Measurements from ENCODE around the gene MICA.
"Not testable (repeated sequence)": the region's sequence is repeated elsewhere in the genome, so short reads cannot be mapped to it uniquely, and the experiment has no call there.

MICA gene

GRCh38 chr6:31414771-31415265 lies 11.4 kb downstream of the MICA start:
- no peak for DNase-seq

DNA sequence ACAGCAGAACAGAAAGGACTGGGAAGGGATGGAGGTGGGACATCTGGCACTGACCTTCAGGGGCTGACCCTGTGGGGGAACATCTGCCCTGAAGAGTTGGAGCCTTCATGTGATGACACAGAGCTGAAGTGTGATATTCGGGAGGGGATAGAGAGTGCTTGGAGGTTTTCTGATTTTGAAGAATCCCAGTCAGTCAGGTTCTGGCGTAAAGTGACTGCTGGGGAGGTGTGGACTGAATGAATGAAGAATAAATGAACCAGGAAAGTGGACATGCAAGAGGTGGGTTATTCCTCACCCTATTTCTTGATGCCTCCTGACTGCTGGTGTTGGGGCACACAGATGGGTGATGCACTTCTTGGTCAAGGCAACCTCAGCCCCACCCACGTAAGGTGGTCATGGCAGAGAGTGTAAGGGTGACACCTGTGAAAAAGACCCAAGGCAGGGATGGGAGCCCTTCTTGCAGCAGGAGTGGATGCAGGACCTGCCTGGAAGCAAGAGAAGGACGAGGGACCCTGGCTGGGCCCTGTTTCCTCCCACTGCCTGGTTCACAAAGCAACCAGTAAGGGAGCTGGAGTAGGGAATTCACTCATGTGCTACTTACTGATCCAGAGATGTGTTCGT lies 13.1 kb downstream of the MICA start:
- no peak for DNase-seq

- no peak for DNase-seq
These were observed 14.9 kb downstream of the MICA start for GRCh38 chr6:31418251-31418650.

- no peak for DNase-seq
These were observed 16.4 kb downstream of the MICA start for GRCh38 chr6:31419842-31420241.

DNA sequence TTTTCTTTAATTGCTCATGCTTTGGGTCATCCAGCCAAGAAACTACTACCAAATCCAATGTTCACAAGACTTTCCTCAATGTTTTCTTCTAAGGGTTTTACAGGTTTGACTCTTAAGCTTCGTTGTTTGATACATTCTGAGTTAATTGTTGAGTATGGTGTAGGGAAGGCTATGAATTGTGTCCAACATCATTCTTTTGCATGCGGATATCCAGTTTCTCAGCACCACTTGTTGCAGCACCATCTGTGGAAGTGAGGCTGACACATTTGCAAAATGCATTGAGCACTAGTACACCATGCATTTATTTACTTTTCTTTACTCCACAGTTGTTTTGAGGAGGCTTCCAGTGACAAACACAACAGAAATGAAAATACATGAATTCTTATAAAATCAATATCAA lies 17.2 kb downstream of the MICA start:
- DNase-seq, result no peak

DNA sequence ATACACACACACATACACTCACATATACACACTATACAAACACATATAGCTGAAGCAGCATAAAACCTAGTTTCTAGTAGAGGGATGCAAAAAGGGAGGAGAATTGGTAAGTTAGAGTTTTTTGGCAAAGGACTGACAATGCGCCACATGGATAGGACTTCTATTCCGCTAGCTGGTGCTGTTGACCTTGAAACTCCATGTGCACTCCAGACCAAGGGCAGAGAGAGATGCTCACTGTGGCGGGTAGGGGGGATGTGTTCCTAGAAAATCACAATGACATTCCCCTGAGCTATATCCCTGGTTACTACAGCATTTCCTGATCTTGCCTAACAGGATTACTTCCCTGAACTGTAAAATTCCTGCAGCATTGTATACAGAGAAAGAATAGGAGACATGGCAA lies 19.2 kb downstream of the MICA start:
- DNase-seq, result no peak

- DNase-seq, result no peak
These were observed 20.2 kb downstream of the MICA start for GRCh38 chr6:31423550-31423949.

GRCh38 chr6:31426395-31427354 lies 23.3 kb downstream of the MICA start:
- no peak for DNase-seq

DNA sequence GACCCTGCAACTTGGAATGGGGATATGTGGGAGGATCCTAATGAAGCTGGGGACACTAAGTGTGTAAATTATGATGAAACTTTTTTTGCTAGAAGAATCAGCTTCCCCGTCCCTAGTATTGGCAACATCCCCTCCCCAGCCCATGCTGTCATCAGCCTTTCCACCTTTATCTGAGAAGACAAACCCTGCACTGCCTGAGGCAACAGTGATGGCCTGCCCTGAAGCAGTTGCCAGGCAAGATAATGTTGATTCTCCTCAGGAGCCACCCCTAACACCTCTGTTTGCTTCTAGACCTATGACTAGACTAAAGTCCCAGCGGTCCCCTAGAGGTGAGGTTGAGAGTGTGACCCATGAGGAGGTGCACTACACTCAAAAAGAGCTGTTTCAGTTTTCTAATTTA lies 27.1 kb downstream of the MICA start:
- DNase-seq, result no peak

GRCh38 chr6:31435051-31435450 lies 31.7 kb downstream of the MICA start:
- DNase-seq, result not testable (repeated sequence)

DNA sequence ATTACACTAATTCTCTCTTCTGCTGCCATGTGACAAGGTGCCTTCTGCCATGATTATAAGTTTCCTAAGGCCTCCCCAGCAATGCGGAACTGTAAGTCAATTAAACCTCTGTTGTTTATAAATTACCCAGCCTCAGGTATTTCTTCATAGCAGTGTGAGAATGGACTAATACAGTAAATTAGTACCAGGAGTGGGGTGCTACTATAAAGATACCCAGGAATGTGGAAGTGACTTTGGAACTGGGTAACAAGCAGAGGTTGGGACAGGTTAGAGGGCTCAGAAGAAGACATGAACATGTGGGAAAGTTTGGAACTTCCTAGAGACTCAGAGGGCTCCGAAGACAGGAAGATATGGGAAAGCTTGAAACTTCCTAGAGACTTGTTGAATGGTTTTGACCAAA lies 34.8 kb downstream of the MICA start:
- DNase-seq, result no peak

GRCh38 chr6:31438677-31439076 lies 35.3 kb downstream of the MICA start:
- no peak for DNase-seq

DNA sequence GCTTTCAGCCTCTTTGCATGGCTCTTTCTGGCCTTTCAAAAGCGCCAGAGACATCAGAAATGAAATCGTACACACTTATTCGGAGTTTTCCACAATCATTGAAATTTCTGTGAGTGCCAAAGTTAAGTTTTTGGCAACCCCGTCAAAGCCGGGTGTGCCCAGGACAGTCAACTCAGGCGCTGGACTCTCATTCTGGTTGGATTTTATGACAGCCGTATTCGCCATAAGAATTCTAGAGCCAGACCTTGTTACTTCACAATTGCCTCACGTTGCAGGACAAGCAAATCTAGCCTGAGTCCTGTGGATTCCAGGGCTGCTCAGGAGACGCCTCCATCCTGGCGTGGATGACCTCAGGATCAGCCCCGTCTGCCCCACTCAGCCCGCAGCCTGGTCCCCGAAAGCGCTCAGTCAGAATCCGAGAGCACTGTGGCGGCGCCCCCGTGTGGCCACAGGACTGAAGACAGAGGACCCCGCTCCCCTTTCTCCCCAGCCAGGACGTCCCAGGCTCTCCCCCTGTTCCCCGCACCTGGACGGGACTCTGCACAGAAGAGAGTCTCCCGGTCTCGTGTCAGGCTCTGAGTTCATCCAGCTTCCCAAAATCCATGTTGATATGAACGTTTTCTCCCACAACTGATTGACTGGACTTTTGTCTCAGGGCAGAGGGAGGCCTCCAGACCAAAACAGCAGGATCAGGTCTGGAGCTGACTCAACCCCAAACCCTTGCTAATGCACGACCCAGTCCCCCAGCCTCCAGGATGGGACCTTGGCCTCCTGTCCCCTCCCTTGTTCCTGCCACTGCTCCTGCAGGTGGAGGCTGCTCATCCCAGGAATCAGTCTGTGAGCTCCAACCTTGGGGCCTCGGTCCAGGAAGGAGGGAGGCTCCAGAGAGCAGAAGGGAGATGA lies 38.2 kb downstream of the MICA start:
- peak; percentile 29 for DNase-seq

DNA sequence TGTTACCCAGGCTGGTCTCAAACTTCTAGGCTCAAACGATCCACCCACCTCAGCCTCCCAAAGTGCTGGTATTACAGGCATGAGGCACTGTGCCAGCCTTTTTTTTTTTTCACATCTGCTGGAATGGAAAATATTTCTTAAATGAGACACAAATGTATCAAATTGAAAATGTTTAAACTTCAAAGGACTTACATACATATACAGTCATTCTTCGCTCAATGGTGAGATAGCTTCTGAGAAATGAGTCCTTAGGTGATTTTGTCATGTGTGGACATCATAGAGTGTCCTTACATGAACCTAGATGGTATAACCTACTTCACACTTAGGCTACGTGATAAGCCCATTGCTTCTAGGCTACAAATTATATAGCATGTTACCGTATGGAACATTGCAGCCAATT lies 43.1 kb downstream of the MICA start:
- no peak for DNase-seq

GRCh38 chr6:31446999-31447789 lies 43.8 kb downstream of the MICA start:
- DNase-seq, result not testable (repeated sequence)

DNA sequence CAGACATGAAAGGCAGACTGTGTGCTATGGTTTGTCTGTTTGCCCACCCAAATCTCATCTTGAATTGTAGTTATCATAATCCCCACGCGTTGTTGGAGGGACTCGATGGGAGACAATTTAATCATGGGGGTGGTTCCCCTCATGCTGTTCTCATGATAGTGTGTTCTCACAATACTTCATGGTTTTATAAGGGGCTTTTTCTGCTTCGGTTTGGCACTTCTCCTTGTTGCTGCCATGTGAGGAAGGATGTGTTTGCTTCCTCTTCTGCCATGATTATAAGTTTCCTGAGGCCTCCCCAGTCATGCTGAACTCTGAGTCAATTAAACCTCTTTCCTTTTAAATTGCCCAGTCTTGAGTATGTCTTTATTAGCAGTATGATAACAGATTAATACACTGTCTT lies 47.4 kb downstream of the MICA start:
- DNase-seq, result no peak

- no peak for DNase-seq
These were observed 49.5 kb downstream of the MICA start for GRCh38 chr6:31452859-31453258.

DNA sequence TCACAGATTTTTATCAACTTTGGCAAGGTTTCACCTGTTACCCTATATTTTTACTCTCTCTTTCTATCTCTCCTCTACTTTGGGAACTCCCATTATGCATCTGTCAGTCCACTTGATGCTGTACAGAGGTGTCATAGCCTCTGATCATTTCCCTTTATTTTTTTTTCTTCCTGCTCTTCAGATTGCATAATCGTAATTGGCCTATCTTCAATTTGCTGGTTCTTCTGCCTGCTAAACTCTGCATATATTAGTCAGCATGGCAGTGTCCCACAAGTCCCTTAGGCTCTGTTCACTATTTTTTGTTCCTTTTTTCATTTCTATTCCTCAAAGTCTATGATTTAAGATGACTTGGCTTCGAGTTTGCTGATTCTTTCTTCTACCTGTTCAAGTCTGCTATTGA lies 49.9 kb downstream of the MICA start:
- no peak for DNase-seq

DNA sequence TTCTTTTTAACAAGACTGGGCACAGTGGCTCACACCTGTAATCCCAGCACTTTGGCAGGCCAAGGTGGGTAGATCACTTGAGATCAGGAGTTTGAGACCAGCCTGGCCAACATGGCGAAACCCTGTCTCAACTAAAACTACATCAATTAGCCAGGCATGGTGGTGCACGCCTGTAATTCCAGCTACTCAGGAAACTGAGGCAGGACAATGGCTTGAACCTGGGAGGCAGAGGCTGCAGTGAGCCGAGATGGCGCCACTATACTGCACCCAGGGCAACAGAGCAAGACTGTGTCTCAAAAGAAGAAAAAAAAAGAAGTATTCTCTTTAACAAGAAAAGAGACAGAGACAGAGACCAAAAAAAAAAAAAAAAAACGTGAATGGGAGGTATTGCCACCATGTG lies 56.5 kb downstream of the MICA start:
- not testable (repeated sequence) for DNase-seq

GRCh38 chr6:31460361-31461025 lies 57.1 kb downstream of the MICA start:
- DNase-seq, result no peak
